HepG2 (cell line): ENCODE data around the gene NCOA6. TPM values are rescaled to one million over a fixed set of nuclear protein-coding genes. Genes with fewer than 3 reads are reported as not detected.

ENCODE experiments used
- HOXD1 ChIP-seq: sonication (generic); formaldehyde crosslinking; IDR thresholded peaks from 2 replicates; pipeline ENCODE4 v1.5.0; 2020; ENCODE audit warnings: missing genetic modification reagents
- KDM2A ChIP-seq: sonication (generic); formaldehyde crosslinking; IDR thresholded peaks from 2 replicates; pipeline ENCODE4 v1.4.0; 2020; ENCODE audit warnings: low read depth, missing genetic modification reagents, borderline replicate concordance
- MBNL3 ChIP-seq: fragments of 250-450 bp; sonication (Bioruptor Pico); conservative IDR thresholded peaks from 2 replicates; pipeline ENCODE4 v1.8.0; 2022; ENCODE audit warnings: mild to moderate bottlenecking, inconsistent platforms
- NFIC ChIP-seq: IDR thresholded peaks from 2 replicates; pipeline ENCODE4 v1.6.1; 2012; ENCODE audit warnings: mild to moderate bottlenecking, low read length, inconsistent platforms
- NR2C2 ChIP-seq: sonication (generic); formaldehyde crosslinking; IDR thresholded peaks from 2 replicates; pipeline ENCODE4 v1.4.0; 2020; ENCODE audit warnings: missing genetic modification reagents, mild to moderate bottlenecking, moderate library complexity, borderline replicate concordance
- PHF8 ChIP-seq: sonication (generic); formaldehyde crosslinking; IDR thresholded peaks from 2 replicates; pipeline ENCODE4 v1.5.0; 2020; ENCODE audit warnings: missing genetic modification reagents
- SIN3A ChIP-seq: IDR thresholded peaks from 2 replicates; pipeline ENCODE4 v1.6.1; 2011; ENCODE audit warnings: low read depth, mild to moderate bottlenecking, control low read depth, low read length, borderline replicate concordance
- TCF7 ChIP-seq: sonication (generic); IDR thresholded peaks from 2 replicates; pipeline ENCODE4 v1.6.1; 2016; ENCODE audit warnings: antibody characterized with exemption, low read depth
- TERF1 ChIP-seq: sonication (generic); formaldehyde crosslinking; IDR thresholded peaks from 2 replicates; pipeline ENCODE4 v1.8.0; 2022; ENCODE audit warnings: mild to moderate bottlenecking, missing genetic modification reagents, moderate library complexity
- THAP11 ChIP-seq: IDR thresholded peaks from 2 replicates; pipeline ENCODE4 v1.6.1; 2016; ENCODE audit warnings: missing biosample characterization, missing genetic modification reagents
- TIGD3 ChIP-seq: sonication (generic); formaldehyde crosslinking; IDR thresholded peaks from 2 replicates; pipeline ENCODE4 v1.5.1; 2020; ENCODE audit warnings: mild to moderate bottlenecking, missing genetic modification reagents, borderline replicate concordance
- ZNF142 ChIP-seq: sonication (generic); formaldehyde crosslinking; IDR thresholded peaks from 2 replicates; pipeline ENCODE4 v1.4.0; 2020; ENCODE audit warnings: missing genetic modification reagents
- ZNF276 ChIP-seq: sonication (generic); formaldehyde crosslinking; IDR thresholded peaks from 2 replicates; pipeline ENCODE4 v1.4.0; 2020; ENCODE audit warnings: mild to moderate bottlenecking, low read depth, missing genetic modification reagents
- ZNF672 ChIP-seq: sonication (generic); formaldehyde crosslinking; IDR thresholded peaks from 2 replicates; pipeline ENCODE4 v1.8.1; 2022; ENCODE audit warnings: missing genetic modification reagents
- ZNF878 ChIP-seq: sonication (generic); formaldehyde crosslinking; IDR thresholded peaks from 2 replicates; pipeline ENCODE4 v1.8.1; 2023; ENCODE audit warnings: mild to moderate bottlenecking, missing genetic modification reagents, moderate library complexity
- ZXDC ChIP-seq: sonication (generic); formaldehyde crosslinking; IDR thresholded peaks from 2 replicates; pipeline ENCODE4 v1.5.0; 2020; ENCODE audit warnings: mild to moderate bottlenecking, missing genetic modification reagents
- polyA plus RNA-seq, 8 experiments: library from polyadenylated mRNA; depleted of rRNA in 3 of 8; stranded (reverse) in 7 of 8; unstranded in 1 of 8; fragments of >200 nt; fragmentation: Illumina TruSeq in 4 of 8; extraction: Trizol in 4 of 8; gene quantifications; 2 replicates each; pipeline versions ENCODE4 v1.2.1 to v1.2.3, GENCODE V29; 2011 to 2016; ENCODE audit warnings: low read depth in 4 of 8, missing spikeins in 1 of 8, mixed read lengths in 1 of 8; ENCODE audit not compliant: insufficient read depth in 1 of 8
- total RNA-seq, 5 experiments: library from RNA; depleted of rRNA; stranded (reverse); fragments of >200 nt; fragmentation: Illumina TruSeq; extraction: Trizol; gene quantifications; 2 replicates each; pipeline ENCODE4 v1.2.3, GENCODE V29; 2016; ENCODE audit warnings: low read depth in 1 of 5

The NCOA6 gene
- total and polyA plus RNA-seq, 2 of the 13 experiments (the other 11 are each of a cell fraction or from before 2014, with no cell fraction given) = 11.2 to 29.3 TPM

GRCh38 chr20:34676642-34677373 lies 148.6 kb downstream of the NCOA6 start, which contains the start of gene PIGU (continued):
- TF ChIP-seq ZNF276 (CRISPR knock-in tag) = 0 out of 2 replicates have a peak, but pooled peaks have one; percentile 14
- TF ChIP-seq THAP11 (CRISPR knock-in tag) = peak; percentile 99
- peak; percentile 81 for TF ChIP-seq NR2C2 (CRISPR knock-in tag)
- TF ChIP-seq TCF7 = no peak
- TF ChIP-seq TERF1 (CRISPR knock-in tag) = no peak
- peak; percentile 91 for TF ChIP-seq ZNF142 (CRISPR knock-in tag)
- no peak for TF ChIP-seq NFIC
- TF ChIP-seq SIN3A = peak; percentile 94
- no peak for TF ChIP-seq ZNF672 (CRISPR knock-in tag)
- TF ChIP-seq TIGD3 (CRISPR knock-in tag) = peak; percentile 82; the same call in 1 of the 2 replicates
- peak; percentile 99 for TF ChIP-seq PHF8 (CRISPR knock-in tag)
- no peak for TF ChIP-seq ZNF878 (CRISPR knock-in tag)
- no peak; the same call in 1 of the 2 replicates for TF ChIP-seq ZXDC (CRISPR knock-in tag)
- TF ChIP-seq HOXD1 (CRISPR knock-in tag) = peak; percentile 86; the same call in 1 of the 2 replicates
- no peak for TF ChIP-seq MBNL3 (CRISPR knock-in tag)
- TF ChIP-seq KDM2A (CRISPR knock-in tag) = peak; percentile 97
